ENCODE data around the gene WDR7. TPM values are rescaled to one million over a fixed set of nuclear protein-coding genes. Genes with fewer than 3 reads are reported as not detected.

Gene WDR7
- total and polyA plus RNA-seq, 4 donors = 6.5 to 46.6 (median 20.5) TPM

DNA sequence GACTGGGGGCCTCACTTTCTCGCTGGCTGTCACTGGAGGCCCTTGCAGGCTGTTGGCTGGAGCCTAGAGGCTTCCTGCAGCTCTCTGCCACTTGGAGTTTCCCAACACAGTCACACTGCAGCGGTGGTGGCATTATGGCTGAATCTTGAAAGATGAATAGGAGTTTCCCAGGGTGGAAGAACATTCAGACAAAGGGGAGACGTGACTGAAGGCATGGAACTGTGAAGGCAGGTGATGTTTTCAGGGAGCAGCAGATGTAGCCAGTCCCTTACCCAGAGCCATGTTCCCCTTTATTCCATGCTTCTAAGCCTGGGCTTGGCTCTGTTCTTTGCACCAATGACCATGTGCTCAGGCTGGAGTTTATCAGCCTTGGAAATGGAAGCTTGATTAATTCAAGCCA, 389.0 kb downstream of the WDR7 start:
- no peak overlapping the region for H3K27ac ChIP-seq (ENCODE audit: low read depth in 1 of 2, low read length in 2 of 2)
- ATAC-seq (ENCODE audit: low FRiP score) (no peak), DNase-seq (no peak)
- no peaks in the 10 kb centered on the region for H3K36me3 ChIP-seq (ENCODE audit: control insufficient read depth in 1 of 2, insufficient read depth in 2 of 2, low read length in 1 of 2)
- intact Hi-C loops (cut with DNase I) = no loop called here
- H3K9me3 ChIP-seq (ENCODE audit: control insufficient read depth, low read length) = peaks cover 6% of the 10 kb centered on the region
- no peaks in the 10 kb centered on the region for H3K4me1 ChIP-seq (ENCODE audit: control insufficient read depth in 1 of 2, insufficient read depth in 2 of 2, low read length in 2 of 2)
- no peak overlapping the region for H3K4me3 ChIP-seq (ENCODE audit: low read length in 2 of 2)
- 48 to 66% methylated on average over 3 of the region's 3 CpGs for WGBS, 2 donors
- no peaks in the 10 kb centered on the region for H3K27me3 ChIP-seq (ENCODE audit: control insufficient read depth in 1 of 2, insufficient read depth in 2 of 2, low read length in 1 of 2)

DNA sequence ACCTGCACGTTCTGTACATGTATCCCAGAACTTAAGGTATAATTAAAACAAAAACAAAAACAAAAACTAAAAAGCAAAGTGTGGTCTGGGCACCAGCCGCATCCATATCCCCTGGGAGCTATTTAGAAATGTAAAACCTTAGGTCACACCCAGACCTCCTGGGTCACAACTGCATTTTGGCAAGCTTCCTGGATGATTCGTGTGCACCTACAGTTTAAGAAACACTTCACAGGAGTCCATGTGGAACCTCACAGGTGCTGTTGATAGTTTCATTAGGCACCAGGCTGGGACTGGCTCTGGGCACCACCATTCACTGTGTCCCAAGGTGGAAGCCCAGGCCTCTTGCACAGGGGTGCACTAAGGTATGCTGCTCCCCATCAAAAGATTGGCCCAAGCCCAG, 392.1 kb downstream of the WDR7 start:
- H3K4me1 ChIP-seq (ENCODE audit: control insufficient read depth in 1 of 2, insufficient read depth in 2 of 2, low read length in 2 of 2) = no peaks in the 10 kb centered on the region
- no peak for DNase-seq

DNA sequence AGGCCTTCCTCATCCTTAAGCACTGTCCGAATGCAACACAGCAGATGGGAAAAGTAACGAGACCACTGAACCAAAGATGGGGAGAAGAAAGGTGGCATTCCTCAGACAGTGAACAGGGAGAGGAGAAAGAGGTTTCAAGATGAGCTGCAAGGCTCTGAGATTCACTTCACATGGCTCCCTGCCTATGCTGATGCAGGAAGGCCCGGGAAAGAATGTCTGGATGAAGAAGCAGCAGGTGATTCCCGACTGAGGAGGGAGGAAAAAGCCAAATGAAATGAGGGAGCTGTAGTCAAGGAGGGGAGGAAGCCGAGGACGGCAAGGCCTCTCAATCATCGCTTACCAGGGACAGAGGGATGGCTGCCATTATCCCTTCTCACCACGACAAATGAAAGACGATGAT, 397.2 kb downstream of the WDR7 start:
- Histone ChIP-seq H3K4me3 (ENCODE audit: low read length in 2 of 2) (no peak overlapping the region), H3K36me3 (ENCODE audit: control insufficient read depth in 1 of 2, insufficient read depth in 2 of 2, low read length in 1 of 2) (no peaks in the 10 kb centered on the region), H3K27ac (ENCODE audit: low read depth in 1 of 2, low read length in 2 of 2) (no peak overlapping the region), H3K4me1 (ENCODE audit: control insufficient read depth in 1 of 2, insufficient read depth in 2 of 2, low read length in 2 of 2) (no peaks in the 10 kb centered on the region), H3K27me3 (ENCODE audit: control insufficient read depth in 1 of 2, insufficient read depth in 2 of 2, low read length in 1 of 2) (no peaks in the 10 kb centered on the region), H3K9me3 (ENCODE audit: control insufficient read depth, low read length) (peaks cover 7% of the 10 kb centered on the region)
- intact Hi-C loops (cut with DNase I) = no loop called here
- WGBS, 2 donors = 58 to 61% methylated on average over 9 of the region's 9 CpGs
- DNase-seq (no peak), ATAC-seq (ENCODE audit: low FRiP score) (no peak)

More for the DNA sequence above, 392.1 kb downstream of the WDR7 start:
- 88% methylated on average over 3 of the region's 3 CpGs for WGBS, 2 donors
- Histone ChIP-seq H3K27me3 (ENCODE audit: control insufficient read depth in 1 of 2, insufficient read depth in 2 of 2, low read length in 1 of 2) (no peaks in the 10 kb centered on the region), H3K27ac (ENCODE audit: low read depth in 1 of 2, low read length in 2 of 2) (no peak overlapping the region), H3K36me3 (ENCODE audit: control insufficient read depth in 1 of 2, insufficient read depth in 2 of 2, low read length in 1 of 2) (no peaks in the 10 kb centered on the region), H3K4me3 (ENCODE audit: low read length in 2 of 2) (no peak overlapping the region), H3K9me3 (ENCODE audit: control insufficient read depth, low read length) (peaks cover 7% of the 10 kb centered on the region)
- intact Hi-C loops (cut with DNase I) = no loop called here
- no peak for ATAC-seq (ENCODE audit: low FRiP score)

DNA sequence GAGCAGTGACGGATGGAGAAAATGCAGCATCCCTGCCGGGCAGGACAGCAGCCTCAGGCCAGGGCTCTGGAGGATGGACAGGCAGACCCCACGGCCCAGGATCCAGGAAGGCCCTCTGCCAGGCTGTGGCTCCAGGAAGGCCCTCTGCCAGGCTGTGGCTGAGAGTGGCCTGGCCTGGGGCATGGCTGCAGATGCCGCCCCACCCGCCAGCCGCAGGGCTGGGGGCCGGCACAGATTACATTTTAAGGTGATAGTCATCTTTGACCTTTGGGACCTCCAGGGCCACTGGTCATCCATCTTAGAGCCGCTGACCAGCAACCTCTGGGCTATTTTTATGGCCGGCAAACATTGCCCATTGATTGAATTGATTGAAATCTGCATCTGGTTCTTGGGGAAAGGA, 397.7 kb downstream of the WDR7 start:
- DNase-seq (no peak), ATAC-seq (ENCODE audit: low FRiP score) (no peak)
- Histone ChIP-seq H3K36me3 (ENCODE audit: control insufficient read depth in 1 of 2, insufficient read depth in 2 of 2, low read length in 1 of 2) (no peaks in the 10 kb centered on the region), H3K9me3 (ENCODE audit: control insufficient read depth, low read length) (peaks cover 5% of the 10 kb centered on the region), H3K27ac (ENCODE audit: low read depth in 1 of 2, low read length in 2 of 2) (no peak overlapping the region), H3K4me1 (ENCODE audit: control insufficient read depth in 1 of 2, insufficient read depth in 2 of 2, low read length in 2 of 2) (no peaks in the 10 kb centered on the region), H3K4me3 (ENCODE audit: low read length in 2 of 2) (no peak overlapping the region), H3K27me3 (ENCODE audit: control insufficient read depth in 1 of 2, insufficient read depth in 2 of 2, low read length in 1 of 2) (no peaks in the 10 kb centered on the region)
- 51 to 59% methylated on average over 9 of the region's 9 CpGs for WGBS, 2 donors
- intact Hi-C loops (cut with DNase I) = no loop called here

DNA sequence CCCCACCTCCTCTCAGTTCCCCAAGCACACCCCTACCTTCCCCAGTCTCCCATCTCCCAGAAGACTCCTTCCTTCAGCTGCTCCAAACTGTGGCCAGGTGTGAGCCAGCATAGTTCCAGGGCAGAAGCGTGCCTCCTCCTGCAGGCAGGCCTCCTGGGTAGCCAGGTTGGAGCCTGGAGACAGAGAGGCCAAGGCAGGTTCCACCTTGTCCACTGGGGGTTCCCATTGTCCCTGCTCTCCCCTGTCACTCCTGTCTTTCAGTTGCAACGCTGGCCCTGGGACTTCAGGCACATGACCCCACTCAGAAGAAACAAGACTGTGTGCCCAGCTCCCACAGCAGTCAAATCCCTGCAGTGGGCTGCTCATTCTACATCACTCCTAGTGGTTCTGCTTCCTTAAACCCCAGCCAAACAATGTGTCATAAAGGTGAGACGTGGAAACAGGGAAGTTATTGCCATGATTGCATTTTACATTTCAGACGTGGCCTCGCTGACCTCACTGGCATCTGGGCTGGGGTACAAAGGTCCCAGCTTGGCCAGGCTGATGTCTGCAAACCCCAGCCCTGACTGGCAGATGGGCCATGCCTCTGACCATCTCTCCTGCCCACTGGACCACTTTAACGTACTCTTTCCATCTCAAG, 399.3 kb downstream of the WDR7 start:
- intact Hi-C loops (cut with DNase I) = no loop called here
- Histone ChIP-seq H3K9me3 (ENCODE audit: control insufficient read depth, low read length) (peaks cover 2% of the 10 kb centered on the region), H3K27me3 (ENCODE audit: control insufficient read depth in 1 of 2, insufficient read depth in 2 of 2, low read length in 1 of 2) (no peaks in the 10 kb centered on the region), H3K36me3 (ENCODE audit: control insufficient read depth in 1 of 2, insufficient read depth in 2 of 2, low read length in 1 of 2) (no peaks in the 10 kb centered on the region), H3K4me3 (ENCODE audit: low read length in 2 of 2) (no peak overlapping the region), H3K4me1 (ENCODE audit: control insufficient read depth in 1 of 2, insufficient read depth in 2 of 2, low read length in 2 of 2) (no peaks in the 10 kb centered on the region), H3K27ac (ENCODE audit: low read depth in 1 of 2, low read length in 2 of 2) (no peak overlapping the region)
- DNase-seq = no peak
- no peak for ATAC-seq (ENCODE audit: low FRiP score)
- WGBS, 2 donors = 70 to 77% methylated on average over 6 of the region's 6 CpGs

DNA sequence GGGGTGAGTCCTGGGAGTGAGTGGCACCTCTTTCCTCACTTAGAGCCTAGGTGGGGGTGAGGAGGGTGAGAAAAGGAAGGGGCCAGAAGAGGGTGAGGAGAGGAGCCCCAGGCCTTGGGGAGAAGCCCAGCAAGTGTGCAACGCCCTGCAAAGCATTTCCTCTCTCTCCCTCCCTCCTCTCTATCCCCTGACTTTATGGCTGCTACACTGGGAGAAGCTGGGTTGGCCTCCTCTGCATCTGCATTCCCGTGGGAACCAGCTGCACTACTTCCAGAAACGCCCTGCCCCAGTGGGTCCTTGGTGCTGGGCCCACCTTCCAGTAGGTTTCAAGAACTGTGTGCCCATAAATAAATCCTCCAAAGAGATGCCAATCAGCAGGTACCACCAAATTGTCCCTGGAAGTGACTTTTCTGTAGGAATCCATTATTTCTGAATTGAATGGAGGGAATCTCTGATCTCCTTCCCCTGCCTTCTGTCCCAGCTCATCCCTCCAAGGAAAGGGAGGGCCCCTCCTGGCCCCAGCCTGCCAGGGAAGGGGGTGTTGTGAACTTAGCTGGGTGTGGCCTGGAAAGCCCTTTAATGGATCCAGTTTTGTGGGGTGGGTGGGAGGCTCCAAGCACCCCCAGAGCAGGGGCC, 400.0 kb downstream of the WDR7 start:
- H3K4me3 ChIP-seq (ENCODE audit: low read length in 2 of 2) = no peak overlapping the region
- ATAC-seq (ENCODE audit: low FRiP score) = no peak
- intact Hi-C loops (cut with DNase I) = no loop called here
- peaks cover 2% of the 10 kb centered on the region for H3K9me3 ChIP-seq (ENCODE audit: control insufficient read depth, low read length)
- no peaks in the 10 kb centered on the region for H3K4me1 ChIP-seq (ENCODE audit: control insufficient read depth in 1 of 2, insufficient read depth in 2 of 2, low read length in 2 of 2)
- H3K27me3 ChIP-seq (ENCODE audit: control insufficient read depth in 1 of 2, insufficient read depth in 2 of 2, low read length in 1 of 2) = no peaks in the 10 kb centered on the region
- DNase-seq = no peak
- 6 to 14% methylated on average over 3 of the region's 3 CpGs for WGBS, 2 donors
- H3K36me3 ChIP-seq (ENCODE audit: control insufficient read depth in 1 of 2, insufficient read depth in 2 of 2, low read length in 1 of 2) = no peaks in the 10 kb centered on the region
- H3K27ac ChIP-seq (ENCODE audit: low read depth in 1 of 2, low read length in 2 of 2) = no peak overlapping the region

DNA sequence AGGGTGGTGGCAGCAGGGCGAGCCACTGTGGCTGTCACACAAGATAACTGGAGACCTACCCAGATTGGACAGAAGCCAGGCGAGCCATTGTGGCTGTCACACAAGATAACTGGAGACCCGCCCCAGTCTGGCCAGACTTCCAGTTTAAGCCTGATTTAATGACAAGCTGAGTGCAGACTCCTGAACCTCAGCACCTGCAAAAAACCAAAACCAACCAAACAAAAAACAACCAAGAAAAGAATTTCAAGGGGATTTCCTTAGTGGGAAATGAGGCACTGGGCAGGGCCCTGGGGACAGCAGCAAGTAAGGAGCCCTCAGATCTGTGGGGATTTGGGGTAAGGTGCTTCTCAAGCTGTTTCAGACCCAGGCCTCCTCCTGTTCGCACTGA, 400.5 kb downstream of the WDR7 start:
- no peaks in the 10 kb centered on the region for H3K4me1 ChIP-seq (ENCODE audit: control insufficient read depth in 1 of 2, insufficient read depth in 2 of 2, low read length in 2 of 2)
- no peak for ATAC-seq (ENCODE audit: low FRiP score)
- no peak overlapping the region for H3K4me3 ChIP-seq (ENCODE audit: low read length in 2 of 2)
- peaks cover 2% of the 10 kb centered on the region for H3K9me3 ChIP-seq (ENCODE audit: control insufficient read depth, low read length)
- 75 to 87% methylated on average over 4 of the region's 4 CpGs for whole genome bisulfite sequencing, 2 donors
- DNase-seq = no peak
- H3K36me3 ChIP-seq (ENCODE audit: control insufficient read depth in 1 of 2, insufficient read depth in 2 of 2, low read length in 1 of 2) = no peaks in the 10 kb centered on the region
- no peaks in the 10 kb centered on the region for H3K27me3 ChIP-seq (ENCODE audit: control insufficient read depth in 1 of 2, insufficient read depth in 2 of 2, low read length in 1 of 2)
- intact Hi-C loops (cut with DNase I) = no loop called here
- no peak overlapping the region for H3K27ac ChIP-seq (ENCODE audit: low read depth in 1 of 2, low read length in 2 of 2)

DNA sequence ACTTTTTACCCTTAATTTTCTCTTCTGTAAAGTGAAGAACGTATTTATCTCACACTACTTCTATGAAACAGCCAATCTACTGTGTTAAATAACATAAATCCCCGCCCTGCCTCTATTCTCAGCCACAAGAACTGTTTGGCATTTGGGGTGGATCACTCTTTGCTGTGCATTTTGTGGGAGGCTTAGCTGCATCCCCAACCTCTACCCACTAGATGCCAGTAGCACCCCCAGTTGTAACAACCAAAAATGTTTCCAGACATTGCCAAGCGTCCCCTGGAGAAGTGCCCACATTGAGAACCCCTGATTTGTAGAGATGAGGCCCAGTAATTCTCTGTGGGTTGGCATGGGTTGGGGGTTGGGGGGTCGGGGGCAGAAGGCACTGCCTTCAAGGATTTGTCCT, 401.0 kb downstream of the WDR7 start:
- H3K36me3 ChIP-seq (ENCODE audit: control insufficient read depth in 1 of 2, insufficient read depth in 2 of 2, low read length in 1 of 2) = no peaks in the 10 kb centered on the region
- no peaks in the 10 kb centered on the region for H3K27me3 ChIP-seq (ENCODE audit: control insufficient read depth in 1 of 2, insufficient read depth in 2 of 2, low read length in 1 of 2)
- no peak overlapping the region for H3K4me3 ChIP-seq (ENCODE audit: low read length in 2 of 2)
- intact Hi-C loops (cut with DNase I) = no loop called here
- 74 to 75% methylated on average over 4 of the region's 4 CpGs for WGBS, 2 donors
- no peak overlapping the region for H3K27ac ChIP-seq (ENCODE audit: low read depth in 1 of 2, low read length in 2 of 2)
- H3K9me3 ChIP-seq (ENCODE audit: control insufficient read depth, low read length) = peaks cover 2% of the 10 kb centered on the region
- DNase-seq (no peak), ATAC-seq (ENCODE audit: low FRiP score) (no peak)
- H3K4me1 ChIP-seq (ENCODE audit: control insufficient read depth in 1 of 2, insufficient read depth in 2 of 2, low read length in 2 of 2) = no peaks in the 10 kb centered on the region

DNA sequence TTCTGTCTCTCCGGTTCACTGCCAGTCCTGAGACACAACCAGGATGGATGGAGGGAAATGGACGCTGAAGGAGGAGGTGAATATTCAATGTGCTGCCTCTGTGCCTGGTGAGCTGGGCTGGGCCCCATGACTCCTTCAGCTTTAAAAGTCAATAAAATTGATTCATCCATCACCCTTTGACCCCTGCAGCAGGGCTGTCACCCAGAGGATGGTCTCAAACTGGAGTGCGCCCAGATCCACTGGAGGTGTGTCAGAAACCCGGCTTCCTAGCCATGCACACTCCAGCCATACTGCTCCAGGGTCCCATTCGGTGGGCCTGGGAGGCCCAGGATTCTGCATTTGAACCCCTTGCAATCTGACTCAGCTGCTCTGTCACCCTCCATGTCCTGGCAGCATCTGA, 401.6 kb downstream of the WDR7 start:
- Histone ChIP-seq H3K27ac (ENCODE audit: low read depth in 1 of 2, low read length in 2 of 2) (no peak overlapping the region), H3K36me3 (ENCODE audit: control insufficient read depth in 1 of 2, insufficient read depth in 2 of 2, low read length in 1 of 2) (no peaks in the 10 kb centered on the region), H3K9me3 (ENCODE audit: control insufficient read depth, low read length) (peaks cover 2% of the 10 kb centered on the region), H3K27me3 (ENCODE audit: control insufficient read depth in 1 of 2, insufficient read depth in 2 of 2, low read length in 1 of 2) (no peaks in the 10 kb centered on the region), H3K4me1 (ENCODE audit: control insufficient read depth in 1 of 2, insufficient read depth in 2 of 2, low read length in 2 of 2) (no peaks in the 10 kb centered on the region), H3K4me3 (ENCODE audit: low read length in 2 of 2) (no peak overlapping the region)
- ATAC-seq (ENCODE audit: low FRiP score) = no peak
- intact Hi-C loops (cut with DNase I) = no loop called here
- no peak for DNase-seq
- 76 to 91% methylated on average over 5 of the region's 5 CpGs for WGBS, 2 donors

Data from aorta (tissue), 5 donors.